Dermis microvascular lymphatic vessel endothelial cell (primary cell): Measurements from ENCODE around the gene WNT3. TPM values are rescaled to one million over a fixed set of nuclear protein-coding genes. Genes with fewer than 3 reads are reported as not detected.
"Not testable (repeated sequence)": the region's sequence is repeated elsewhere in the genome, so short reads cannot be mapped to it uniquely, and the experiment has no call there.

Source experiments
- DNase-seq, 2 donors: peaks; one replicate each; pipeline versions ENCODE4 v3.0.0 to v3.0.0-alpha.2; 2010; ENCODE audit warnings: low read depth in 2 of 2
- total RNA-seq: library from RNA; depleted of rRNA; stranded (reverse); fragments of >200 nt; gene quantifications from 2 replicates; pipeline ENCODE4 v1.2.1, GENCODE V29; 2014

Gene WNT3
- total RNA-seq, 1 donor from 2014 or later = 0.90 TPM

DNA sequence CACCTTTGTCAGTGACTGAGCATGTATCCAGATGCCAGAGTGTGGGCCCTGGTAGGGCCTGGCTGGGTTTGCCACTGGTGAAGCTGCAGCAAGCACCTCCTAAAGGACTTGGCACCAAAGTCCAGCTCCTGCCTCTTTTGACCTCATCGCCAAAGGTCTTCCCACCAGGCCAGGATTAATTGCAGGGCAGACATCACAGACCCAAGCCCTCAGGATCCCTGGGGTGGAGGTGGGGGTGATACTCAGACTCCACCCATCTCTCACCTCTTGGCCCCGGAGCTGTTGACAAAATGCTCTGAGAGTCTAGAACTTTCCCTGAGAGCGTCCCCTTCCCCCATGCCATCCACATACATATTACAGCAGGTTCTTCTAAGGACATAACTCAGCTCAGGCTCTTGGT is 4.6 kb downstream of the WNT3 start:
- no peak for DNase-seq

DNA sequence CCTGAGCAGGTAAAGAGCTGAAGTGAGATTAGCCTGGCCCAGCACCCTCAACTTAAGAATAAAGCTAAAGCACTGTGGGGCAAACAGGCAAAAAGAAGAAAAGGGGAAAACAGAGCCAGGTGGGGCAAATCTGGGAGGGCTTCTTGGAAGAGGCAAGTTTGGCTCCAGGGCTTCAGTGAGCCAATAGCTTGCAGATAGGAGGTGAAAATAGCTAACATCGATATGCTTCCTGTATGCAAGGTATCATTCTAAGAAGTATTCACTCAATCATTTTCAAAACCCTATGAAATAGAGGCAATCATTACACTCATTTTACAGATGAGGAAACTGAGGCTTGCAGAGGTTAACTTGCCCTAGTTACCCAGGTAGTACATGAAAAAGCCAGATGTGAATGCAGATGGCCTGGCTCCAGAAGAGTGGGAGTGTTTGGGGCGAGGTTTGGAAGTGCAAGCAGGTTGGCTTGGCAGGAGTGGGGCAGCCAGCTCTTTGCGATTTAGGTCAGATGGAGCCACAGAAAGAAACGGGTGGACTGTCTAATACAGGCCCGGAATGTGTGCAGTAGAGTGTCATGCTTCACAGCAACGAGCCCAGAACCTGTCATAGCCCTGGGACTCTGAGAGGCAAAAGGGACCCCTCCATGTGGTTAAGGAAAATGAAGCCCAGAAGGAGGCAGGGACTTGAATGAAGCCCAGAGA is 5.7 kb downstream of the WNT3 start:
- DNase-seq = no peak

DNA sequence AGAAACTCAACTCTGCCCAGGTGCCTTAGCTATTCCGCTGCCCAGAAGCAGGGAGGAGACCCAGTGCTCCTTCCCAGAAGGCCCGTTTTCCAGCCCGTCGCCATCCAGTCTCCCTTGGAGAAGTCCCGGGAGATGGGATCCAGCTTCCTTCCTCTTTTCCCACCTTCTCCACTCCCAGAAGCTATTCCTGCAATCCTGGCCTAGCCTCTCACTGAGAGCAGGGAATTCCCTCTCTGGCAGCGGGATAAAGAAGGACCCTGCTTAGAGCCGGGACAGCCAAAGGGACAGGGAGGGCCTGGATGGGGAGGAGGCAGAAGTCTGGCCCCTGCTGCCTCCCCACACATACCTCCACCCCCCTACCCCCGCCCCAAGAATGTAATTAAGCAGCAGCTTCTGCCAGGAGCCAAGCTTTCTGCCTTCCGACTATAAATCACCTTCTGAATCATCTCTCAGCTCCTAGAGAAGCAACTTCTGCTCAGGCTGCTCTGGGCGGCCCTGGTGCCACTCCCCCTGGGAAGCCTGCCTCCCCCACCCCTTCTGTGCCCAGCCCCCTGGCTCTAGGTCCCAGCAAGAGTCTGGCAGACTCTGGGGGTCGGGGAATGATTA is 6.4 kb downstream of the WNT3 start:
- no peak for DNase-seq

DNA sequence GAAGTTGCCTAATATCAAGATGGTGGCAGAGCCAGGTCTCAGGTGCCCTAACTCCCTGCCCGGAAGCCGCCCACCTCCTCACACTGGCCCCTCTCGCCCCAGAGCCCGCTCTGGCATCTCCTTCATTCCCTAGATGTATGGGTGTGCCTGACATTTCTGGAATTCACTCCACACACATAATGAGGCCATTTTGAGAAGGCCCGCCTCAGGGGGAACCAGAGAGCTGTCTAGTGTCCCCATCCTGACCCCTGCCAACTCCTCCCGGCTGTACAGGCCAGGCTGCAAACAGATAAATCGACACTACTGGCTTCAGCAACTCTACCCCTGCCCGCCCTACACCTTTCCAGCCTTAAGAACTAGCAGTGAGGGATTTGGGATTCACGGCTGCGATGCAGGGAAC is 7.7 kb downstream of the WNT3 start:
- DNase-seq = no peak

DNA sequence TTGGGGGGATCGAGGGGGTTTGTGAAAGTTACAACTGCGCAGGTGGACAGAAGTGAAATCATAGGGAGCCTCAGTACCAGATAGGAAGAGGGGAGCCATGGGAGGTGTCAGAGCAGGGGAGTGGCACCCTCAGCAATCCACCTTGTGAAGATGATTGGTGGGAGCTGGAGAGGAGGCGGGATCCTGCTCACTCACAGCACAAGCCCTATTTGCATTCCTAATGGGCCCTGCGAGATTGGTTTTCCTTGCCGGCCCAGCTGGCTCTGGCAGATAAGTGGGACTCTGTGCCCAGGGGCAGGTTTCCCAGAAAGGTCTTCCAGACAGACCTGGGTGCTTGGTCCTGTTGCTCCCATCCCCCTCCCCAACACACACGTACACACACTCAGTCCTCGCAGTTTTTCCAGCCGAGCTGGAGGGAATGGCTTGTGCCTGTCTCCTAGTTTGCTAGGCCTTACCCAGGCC is 9.4 kb downstream of the WNT3 start:
- DNase-seq = no peak

DNA sequence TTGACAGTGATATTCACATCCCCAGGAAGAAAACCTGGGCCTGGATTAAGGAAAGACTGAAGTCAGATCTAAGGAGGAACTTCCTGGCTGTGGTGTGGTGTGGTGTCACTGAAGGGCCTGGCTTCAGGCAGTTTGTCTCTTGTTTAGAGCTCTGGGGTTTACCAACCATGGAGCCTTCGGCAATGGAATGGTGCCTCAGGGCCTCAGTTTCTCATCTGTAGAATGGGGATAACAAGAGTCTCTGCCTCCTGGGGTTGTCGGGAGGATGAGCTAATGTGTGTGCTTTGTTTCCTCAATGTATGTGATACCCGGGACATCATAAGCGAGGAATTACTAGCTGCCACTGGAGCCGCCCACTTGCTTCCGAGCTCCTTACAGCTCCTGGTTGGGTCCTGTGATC is 12.7 kb downstream of the WNT3 start:
- DNase-seq = no peak

DNA sequence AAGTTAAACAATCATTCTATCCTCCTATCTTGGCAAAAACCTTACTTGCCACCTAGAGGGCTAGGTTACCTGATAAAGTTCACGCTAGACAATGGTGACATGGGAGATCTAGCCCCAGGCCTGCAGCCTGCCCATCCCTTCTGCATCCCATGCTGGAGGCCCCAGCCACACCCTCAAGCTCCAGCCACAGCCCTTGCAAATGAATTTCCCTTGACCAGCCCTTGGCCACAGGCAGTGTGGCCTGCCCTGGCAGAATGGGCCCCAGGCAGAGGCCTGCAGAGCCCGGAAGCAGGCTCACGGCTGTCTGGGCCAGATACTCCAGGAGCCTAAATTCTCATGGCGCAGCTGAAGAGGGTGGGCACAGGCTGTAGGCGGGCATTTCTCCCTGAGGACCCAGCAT is 14.9 kb downstream of the WNT3 start:
- DNase-seq = no peak

DNA sequence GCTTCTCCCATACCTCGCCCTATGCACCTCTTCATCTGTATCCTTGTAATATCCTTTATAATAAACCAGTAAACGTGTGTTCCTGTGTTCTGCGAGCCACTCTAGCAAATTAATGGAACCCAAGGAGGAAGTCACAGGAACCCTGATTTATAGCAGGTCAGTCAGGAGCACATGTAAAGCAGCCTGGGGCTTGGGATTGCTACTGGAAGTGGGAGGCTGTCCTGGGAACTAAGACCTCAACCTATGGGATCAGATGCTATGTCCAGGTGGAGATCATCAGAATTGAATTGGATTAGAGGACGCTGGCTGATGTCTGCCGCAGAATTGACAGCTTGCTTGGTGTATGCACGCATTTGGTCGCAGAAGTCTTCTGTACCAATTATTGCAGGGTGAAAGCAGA is 15.7 kb downstream of the WNT3 start:
- no peak for DNase-seq

DNA sequence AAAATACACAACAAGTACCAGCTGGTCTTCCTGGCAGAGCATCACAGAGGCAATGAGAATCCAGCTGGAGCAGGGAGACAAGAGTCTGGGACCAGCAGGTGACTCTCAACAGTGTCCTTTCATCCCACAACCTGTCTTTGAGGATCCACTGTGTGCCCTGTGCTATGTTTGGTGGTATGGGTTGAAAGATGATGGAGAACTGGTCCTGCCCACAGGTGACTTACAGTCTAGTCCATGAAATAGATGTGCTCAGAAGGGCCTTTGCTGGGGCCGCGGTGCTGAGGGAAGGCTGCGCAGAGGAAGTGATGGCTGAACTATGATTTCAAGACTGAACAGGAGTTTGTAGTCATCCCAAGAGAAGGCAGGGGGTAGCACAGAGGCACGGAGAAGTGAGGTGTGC is 17.9 kb downstream of the WNT3 start:
- no peak for DNase-seq

DNA sequence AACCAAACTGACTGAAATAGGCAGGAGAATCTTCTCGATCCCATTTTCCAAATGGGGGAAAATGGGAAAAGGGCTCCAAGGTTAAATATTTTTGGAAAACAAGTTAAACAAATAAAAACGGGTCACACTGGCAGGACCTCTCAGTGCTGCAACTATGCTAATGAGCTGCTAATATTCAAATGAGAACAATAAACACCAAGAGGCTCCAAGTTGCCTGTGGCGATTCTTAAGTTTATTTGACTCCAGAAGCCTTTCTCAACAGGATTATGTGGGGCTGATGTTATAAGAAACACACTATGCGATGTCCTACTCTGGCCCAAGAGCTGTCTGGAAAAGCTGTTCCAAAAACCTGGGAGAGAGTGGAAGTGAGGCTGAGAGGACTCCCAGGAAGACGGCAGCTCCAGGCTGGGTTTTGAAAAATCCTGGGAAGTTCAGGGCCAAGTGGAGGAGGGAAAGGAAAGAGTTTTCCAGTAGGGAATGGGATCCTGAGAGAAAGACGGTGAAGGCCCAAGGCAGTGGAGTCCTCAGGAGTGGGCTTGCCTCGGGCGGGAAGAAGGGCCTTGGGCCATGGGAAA is 21.4 kb downstream of the WNT3 start:
- no peak for DNase-seq

DNA sequence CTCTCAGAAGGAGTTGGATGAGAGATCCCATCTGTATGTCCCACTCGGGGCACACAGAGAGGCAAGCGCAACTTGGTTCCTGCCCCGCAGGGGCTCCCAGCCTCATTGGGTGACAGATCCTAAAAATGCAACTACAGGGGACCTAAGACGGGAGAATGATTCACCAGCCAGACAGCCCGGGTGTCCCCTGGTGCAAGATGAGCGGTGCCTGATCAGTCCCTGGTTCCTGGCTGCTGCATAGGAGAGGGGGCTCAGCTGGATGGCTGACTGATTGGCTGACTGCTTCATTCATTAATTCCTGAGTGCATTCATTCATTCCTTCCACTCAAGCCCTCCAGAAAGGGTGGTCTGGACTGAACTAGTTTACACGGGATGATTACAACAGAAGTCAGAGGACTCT is 22.0 kb downstream of the WNT3 start:
- no peak for DNase-seq

DNA sequence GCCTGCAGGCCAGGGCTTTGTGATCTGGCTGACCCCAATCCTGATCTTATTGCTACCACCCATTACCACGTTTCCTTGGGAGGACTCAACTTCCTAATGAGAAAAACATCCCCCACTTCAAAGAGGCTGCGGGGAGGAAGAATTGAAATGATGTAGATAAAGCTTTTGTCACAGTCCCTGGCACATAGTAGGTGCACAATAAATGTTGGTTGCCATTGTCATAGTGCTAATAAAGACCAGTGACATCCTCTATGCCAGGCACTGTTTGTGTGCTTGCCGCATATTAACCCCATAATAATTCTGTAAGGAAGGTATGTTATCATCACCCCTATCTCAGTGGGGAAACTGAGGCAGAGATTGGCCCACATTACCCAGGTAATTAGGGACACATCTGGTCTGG is 22.4 kb downstream of the WNT3 start:
- DNase-seq = no peak

DNA sequence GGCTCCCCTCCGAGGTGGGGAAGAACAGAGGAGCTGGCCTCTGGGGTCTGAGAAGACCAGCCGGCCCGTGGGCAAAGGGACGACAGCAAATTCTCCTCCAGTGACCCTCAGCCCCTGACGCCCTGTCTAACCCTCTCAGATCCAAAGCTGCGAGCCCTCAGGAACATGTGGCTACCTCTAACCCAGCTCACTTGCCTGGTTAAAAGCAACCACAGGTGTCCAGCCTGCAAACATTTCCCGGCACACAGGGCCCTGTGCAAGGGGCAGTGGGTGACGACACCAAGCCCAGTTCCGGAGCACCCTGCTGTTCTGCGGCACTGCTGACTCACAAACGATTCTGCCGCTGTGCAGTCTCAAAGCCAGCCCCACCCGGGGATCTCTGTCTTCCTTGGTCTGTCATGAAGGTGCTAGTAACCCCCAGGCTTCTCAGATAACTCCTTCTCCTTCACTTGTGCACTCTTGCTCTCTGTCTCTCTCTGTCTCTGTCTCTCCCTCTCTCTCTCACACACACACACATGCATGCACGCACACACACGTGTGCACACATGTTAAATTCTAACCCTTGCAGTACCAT is 23.0 kb downstream of the WNT3 start:
- DNase-seq = no peak

DNA sequence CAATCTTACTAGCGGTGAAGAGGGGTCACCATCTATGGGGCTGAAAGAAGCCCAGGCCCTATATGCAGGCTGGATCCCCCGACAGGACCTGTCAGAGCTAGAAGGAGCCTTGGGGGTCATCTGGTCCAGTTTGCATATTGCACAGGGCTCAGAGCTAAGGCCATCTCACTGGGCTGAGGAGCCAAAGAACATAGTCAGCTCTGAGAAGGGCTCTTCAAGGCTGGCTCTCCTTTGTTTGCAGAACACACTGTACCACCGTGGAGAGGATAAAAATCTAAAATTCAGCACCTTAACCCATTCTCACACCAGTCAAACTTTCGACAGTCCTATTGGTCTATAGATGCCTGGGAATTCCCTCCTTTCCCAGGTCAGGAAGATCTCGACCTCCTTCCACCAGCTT is 24.2 kb downstream of the WNT3 start:
- DNase-seq = no peak

DNA sequence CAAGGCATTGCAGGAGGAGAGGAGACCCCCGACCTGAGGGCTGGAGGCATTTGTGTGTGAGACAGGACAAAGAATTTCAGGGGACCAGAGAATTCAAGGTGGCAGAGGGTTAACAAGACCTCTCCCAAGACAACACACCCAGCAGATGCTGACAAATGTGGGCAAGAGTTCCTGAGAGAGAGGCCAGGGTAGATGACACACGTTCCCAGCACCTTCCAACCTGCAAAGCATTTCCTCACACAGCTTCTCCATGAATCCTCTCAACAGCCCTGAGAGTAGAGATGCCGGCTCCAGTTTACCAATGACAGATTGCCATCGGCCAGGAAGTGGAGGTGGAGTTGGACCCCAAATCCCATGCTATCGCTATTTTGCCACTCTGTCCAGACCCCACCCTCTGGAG is 25.0 kb downstream of the WNT3 start:
- DNase-seq = no peak

DNA sequence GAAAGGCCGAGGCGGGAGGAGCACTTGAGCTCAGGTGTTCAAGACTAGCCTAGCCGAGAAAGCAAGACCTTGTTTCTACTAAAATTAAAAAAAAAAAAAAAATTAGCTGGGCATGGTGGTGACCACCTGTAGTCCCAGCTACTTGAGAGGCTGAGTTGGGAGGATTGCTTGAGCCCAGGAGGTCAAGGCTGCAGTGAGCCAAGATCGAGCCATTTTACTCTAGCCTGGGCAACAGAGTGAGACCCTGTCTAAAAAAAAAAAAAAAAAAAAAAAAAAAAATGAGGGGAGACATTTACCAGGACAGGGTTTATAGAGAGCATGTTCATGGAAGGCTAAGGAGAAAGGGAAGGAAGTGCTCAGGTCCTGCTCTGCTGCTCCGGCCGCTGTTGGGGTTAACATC is 25.5 kb downstream of the WNT3 start:
- not testable (repeated sequence) for DNase-seq

DNA sequence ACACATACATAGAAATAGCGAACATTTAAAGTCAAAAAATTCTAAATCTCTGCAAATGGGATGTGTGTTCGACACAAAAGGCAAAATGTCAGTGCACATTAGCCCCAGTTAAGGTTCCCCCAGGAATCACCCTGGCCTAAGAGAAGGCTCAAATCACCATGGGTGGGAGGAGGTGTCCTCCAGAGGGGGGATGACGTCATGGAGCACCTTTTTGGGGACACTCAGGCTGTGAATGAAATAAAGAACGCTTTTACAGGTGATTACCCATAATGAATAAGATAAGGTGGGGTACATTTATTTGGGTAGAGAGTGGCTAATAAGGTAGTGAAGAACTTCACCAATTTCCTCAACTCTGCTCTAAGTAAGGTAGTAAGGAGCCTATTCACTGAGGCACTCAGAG is 26.4 kb downstream of the WNT3 start:
- no peak for DNase-seq

DNA sequence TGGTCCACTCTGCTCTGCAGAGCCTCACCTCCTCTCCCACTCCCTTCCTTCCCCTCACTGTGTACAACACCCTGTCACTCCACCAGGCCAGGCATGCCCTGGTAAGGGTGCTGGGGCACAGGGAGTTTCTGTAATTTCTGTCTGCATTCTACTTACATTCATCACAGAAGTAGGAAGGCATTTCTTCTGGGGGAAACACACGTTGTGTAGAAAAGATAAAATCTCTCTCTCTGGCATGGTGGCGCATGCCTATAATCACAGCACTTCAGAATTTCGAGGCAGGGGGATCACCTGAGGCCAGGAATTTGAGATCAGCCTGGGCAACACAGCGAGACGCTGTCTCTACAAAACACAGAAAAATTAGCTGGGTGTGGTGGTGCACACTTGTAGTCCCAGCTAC is 27.0 kb downstream of the WNT3 start:
- DNase-seq = no peak

DNA sequence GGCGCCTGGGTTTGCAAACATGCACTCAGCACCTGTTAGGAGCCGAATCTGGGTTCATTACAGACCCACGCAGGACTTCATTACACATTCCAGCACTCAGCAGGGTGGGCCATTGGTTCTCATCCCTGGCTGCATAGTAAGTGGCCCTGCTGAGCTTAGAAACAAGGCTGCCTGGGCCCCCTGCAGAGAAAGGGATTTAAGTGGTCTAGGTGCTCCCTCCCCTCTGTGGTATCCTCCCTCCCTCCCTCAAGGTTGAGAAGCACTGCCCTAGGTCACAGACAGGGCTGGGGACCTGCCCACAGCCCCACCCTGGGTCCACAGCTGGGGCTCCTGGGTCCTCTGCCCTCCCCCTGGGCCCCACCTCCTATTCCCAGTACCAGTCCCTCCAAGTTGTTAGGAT is 28.3 kb downstream of the WNT3 start:
- no peak for DNase-seq

DNA sequence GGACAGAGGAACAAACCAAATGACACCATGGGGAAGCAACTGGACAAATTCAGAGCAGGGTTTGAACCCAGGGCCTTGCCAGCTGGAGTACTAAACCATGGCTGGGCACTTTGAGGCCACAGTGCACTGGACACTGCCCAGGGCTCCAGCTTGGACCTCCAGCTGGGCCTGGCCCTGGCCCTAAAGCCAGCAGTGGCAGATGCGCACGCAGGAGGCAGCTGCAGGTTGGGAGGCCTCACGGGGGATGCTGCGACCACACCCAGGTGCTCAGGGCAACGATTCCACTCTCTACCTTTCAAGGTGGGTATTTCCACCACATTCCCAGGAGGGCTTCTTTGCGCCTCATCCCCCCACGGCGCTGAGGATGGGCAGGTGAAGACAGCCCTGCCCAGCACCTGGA is 28.9 kb downstream of the WNT3 start:
- DNase-seq = no peak

DNA sequence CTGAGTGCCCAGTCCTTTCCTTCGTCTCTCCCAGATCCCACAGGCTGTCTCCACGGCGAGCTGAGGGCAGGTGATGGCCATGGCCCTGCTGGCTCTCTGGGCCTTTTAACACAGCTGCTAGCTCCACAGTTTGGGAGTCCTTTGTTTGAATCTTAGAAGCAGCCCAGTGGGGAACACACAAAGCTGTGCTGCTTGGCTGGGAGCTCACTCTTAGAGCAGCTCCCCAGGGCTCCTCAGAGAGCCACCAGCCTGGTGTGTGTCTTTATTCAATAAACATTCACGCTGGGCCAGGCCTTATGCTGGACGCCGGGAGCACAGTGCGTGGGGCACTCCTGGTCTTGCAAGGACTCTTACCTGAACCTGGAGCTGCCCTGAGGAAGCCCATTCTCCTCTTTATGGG is 29.7 kb downstream of the WNT3 start:
- no peak for DNase-seq

DNA sequence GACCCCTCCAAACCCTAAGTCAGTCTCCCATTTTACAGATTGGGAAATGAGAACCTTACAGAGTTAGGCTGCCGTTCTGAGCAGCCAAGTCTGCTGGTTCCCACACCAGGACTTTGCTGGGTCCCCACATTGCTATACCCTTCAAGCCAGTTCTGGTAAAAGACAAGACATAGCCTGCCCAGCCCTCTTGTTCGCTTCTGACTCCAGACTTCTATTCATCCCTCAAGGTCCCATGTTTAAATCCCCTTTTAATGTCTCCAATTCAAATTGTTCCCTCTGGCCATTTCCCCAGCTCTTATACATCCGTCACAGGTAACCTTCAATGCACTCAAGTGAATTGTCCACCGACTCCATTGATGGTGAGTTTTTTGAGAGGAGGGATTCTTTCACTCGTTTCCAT is 30.2 kb downstream of the WNT3 start:
- no peak for DNase-seq

DNA sequence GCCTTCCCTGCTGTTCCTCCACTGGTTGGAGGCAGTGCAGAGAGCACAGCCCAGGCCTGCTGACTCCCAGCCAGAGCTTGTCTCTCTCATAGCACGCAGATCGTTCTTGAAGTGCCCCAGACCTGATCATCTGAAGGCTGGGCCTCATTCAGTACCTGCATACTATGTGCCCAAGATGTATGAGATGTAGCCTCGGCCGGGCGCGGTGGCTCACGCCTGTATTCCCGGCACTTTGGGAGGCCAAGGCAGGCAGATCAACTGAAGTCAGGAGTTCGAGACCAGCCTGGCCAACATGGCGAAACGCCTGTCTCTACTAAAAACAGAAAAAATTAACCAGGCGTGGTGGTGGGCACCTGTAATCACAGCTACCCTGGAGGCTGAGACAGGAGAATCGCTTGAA is 31.0 kb downstream of the WNT3 start:
- DNase-seq = no peak
